Coronary artery (tissue), 2 donors: Measurements from ENCODE around the gene TTC1.

Experiments
- DNase-seq: peaks from one replicate; pipeline ENCODE4 v3.0.0-alpha.2; 2017; ENCODE audit warnings: low spot score
- H3K27ac ChIP-seq, 2 donors: fragments of 200-600 bp; sonication (generic); one replicate each; pipeline ENCODE4 v1.5.1; 2016 to 2019
- H3K4me3 ChIP-seq: fragments of 200-600 bp; sonication (generic); 2 replicates; pipeline ENCODE4 v1.5.1; 2016; ENCODE audit warnings: mild to moderate bottlenecking, moderate library complexity
- TF ChIP-seq, protein P1 (sequence below): fragments of 200-600 bp; sonication (generic); IDR thresholded peaks from one replicate; pipeline ENCODE4 v1.5.1; 2019; ENCODE audit warnings: antibody characterized with exemption

The TTC1 gene

DNA sequence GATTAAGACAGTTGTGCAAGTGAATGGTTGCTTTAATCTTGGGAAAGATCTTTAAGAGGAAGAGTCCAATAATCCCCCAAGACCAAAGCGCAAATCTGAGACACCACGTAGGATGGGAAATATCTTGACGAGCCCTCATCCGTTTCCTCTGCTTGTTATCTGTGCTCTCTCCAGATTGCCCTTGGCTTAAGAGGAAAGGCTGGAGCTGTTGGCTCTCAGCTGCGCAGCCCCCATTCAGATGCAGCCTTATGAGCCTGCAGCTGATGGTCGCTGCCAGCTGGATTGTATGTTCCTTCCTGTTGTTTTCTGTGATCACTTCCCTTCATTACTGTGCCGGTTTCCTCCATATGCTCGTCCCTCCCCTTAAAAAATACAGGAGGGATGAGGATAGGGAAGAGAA is 62.6 kb downstream of the TTC1 start:
- H3K27ac ChIP-seq, result peak overlapping the region in 1 of 2 donors; percentile 8

DNA sequence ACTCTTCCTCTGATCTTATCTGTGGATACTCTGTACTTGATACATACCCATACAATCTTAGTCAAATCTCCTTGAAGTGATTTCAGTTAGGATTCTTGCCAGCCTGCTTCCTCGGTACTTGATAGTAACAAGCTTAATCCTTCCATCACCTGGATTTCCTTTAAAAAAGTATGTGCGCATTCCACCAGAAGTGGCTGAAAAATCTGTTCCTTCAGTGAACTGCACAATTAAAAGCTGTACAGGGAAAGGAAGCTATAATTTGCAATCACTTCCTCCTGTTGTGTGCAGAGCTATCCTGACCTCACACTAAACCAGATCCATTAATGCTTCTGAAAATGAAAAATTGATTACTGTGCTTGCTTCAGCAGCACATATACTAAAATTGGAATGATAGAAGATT is 63.0 kb downstream of the TTC1 start:
- Histone ChIP-seq H3K27ac (no peak overlapping the region), H3K4me3 (no peak overlapping the region)
- TF ChIP-seq, protein P1, sequence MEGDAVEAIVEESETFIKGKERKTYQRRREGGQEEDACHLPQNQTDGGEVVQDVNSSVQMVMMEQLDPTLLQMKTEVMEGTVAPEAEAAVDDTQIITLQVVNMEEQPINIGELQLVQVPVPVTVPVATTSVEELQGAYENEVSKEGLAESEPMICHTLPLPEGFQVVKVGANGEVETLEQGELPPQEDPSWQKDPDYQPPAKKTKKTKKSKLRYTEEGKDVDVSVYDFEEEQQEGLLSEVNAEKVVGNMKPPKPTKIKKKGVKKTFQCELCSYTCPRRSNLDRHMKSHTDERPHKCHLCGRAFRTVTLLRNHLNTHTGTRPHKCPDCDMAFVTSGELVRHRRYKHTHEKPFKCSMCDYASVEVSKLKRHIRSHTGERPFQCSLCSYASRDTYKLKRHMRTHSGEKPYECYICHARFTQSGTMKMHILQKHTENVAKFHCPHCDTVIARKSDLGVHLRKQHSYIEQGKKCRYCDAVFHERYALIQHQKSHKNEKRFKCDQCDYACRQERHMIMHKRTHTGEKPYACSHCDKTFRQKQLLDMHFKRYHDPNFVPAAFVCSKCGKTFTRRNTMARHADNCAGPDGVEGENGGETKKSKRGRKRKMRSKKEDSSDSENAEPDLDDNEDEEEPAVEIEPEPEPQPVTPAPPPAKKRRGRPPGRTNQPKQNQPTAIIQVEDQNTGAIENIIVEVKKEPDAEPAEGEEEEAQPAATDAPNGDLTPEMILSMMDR, result no peak
- no peak for DNase-seq

More for the DNA sequence above, 62.6 kb downstream of the TTC1 start:
- DNase-seq, result no peak
- no peak overlapping the region for H3K4me3 ChIP-seq
- TF ChIP-seq, protein P1, result no peak

DNA sequence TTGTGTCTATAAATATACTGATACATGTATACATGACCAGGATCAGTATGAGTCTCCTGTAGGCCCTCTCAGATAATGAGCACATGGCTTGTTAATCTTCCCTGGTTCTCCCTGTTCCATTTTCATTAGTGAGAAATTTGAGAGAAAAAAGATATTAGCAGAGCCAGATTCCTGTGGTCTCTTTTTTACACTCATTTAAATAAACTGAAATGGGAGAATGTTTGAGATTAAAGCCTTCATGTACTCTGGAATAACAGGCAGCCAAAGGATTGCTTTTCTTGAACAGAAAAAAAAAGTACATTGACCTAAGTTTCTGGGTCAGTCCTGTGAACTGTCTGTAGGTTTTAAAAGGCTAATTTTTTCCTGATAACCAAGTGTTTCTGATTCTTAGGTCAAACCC is 66.1 kb downstream of the TTC1 start:
- DNase-seq, result no peak
- TF ChIP-seq, protein P1, result no peak
- Histone ChIP-seq H3K4me3 (no peak overlapping the region), H3K27ac (no peak overlapping the region)

DNA sequence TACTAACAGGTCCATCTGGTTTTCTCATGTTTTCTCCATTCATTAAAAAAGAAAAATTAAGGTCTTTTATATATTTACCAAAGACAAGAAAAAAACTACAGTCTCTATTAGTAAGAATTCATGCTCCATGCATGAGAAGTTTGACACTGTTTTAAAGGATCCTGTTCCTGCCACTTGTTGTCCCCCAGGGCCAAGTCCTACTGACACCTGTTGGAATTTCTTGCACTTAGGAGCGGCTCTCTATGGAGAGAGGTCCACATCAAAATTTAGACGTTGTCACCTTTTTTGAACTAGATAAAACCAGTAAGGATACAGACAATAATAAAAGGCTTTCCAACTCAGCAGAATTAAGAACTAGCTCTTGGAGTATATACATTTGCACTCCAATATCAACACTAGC is 68.1 kb downstream of the TTC1 start:
- no peak overlapping the region for H3K27ac ChIP-seq
- H3K4me3 ChIP-seq, result no peak overlapping the region
- TF ChIP-seq, protein P1, result no peak
- DNase-seq, result no peak

DNA sequence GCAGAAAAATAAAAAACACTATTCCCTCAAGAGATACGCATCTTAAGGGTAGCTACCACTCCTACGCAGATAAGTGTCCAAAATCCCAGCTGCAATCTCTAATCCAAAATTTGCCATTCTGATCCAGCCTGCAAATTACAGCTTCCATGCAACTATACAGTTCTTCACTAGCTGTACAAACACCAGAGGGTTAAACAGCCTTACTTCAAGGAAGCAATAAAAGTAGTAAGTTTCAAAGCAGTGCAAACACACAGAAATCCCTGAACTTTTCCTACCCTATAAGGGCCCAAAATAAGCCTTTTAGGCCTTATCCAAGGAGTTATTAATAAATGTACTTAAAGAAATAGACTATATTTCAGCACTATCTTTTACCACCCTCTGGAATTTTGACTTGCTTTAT is 70.8 kb downstream of the TTC1 start:
- Histone ChIP-seq H3K4me3 (no peak overlapping the region), H3K27ac (no peak overlapping the region)
- DNase-seq, result no peak
- TF ChIP-seq, protein P1, result no peak

DNA sequence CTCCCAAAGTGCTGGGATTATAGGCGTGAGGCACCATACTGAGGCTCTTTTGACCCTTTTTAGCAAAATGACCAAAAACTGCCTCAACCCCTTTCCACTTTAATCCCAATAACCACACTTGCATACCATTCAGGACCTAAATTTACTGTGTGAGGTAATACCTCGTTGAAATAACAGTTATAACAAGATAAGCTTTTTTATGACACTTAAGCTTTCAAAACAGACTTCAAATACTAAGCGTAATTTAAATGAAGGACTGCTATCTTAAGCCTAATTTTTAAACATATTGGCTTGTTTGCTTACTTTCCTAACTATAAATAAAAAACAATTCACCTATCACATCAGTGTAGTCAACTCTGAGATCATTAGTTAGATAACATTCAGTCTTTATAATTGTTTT is 72.6 kb downstream of the TTC1 start:
- DNase-seq, result no peak
- TF ChIP-seq, protein P1, result no peak
- Histone ChIP-seq H3K4me3 (no peak overlapping the region), H3K27ac (no peak overlapping the region)

DNA sequence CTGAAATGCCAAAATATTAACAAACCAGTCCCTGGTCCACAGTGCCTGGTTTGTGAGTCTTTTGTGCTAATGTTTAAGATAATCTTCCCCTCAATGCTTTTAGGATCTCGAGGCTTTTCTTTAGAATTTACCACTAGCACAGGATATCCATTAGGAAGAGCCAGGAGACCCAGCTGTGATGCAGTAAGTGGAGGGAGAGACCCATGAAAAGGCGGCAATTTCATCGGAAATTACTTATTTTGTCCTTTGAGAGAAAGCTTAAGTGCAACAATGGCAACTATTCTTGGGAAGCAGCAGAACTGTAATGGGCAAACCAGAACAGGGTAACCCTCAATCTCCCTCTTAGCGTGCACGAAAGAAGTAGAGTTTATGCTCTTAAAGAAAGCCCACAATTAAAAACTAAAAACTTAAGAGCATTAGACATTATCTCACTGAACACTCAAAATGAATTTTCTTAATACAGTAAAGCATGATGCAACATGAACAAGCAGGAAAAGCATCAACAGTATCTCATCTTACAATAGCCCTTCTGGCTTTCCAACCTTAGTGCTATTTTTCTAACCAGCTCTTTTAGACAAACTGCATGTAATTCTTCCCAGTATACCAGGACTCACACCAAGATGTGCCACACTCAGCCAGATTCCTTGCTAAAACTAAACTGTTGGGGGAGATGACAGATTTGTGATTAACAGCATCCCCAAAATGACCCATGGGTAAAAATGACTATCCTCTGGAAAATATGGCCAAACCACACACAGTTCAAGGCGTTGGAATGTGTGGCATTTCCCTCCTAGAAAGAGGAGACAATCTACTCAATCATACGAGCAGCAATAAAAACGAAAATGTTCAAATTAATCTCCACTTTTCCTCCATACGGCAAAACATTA is 73.9 kb downstream of the TTC1 start:
- no peak overlapping the region for H3K4me3 ChIP-seq
- TF ChIP-seq, protein P1, result no peak

More for the DNA sequence above, 73.9 kb downstream of the TTC1 start:
- peak overlapping the region in 1 of 2 donors; percentile 3 for H3K27ac ChIP-seq
- no peak for DNase-seq
